ENCODE data around the gene HOXC12.
A peak's percentile ranks its signal among the peaks of the same experiment; 100 is the strongest.

Gene HOXC12

GRCh38 chr12:54003625-54004024, 48.9 kb downstream of the HOXC12 start:
- no peak for TF ChIP-seq CTCF (conservative IDR thresholded peaks at IDR 0.05; ENCODE audit: low read depth)
- H3K27ac ChIP-seq = no peak overlapping the region
- ChIA-PET POLR2A (ENCODE audit: low non-redundant PET) (no interaction called here), CTCF (interaction anchor here (0.6 to 1.7 kb wide), 5 partner anchors 19 to 1860 kb away, joined by 3 to 8 read pairs (median 5); partner anchors contain the start of gene HOXC10)
- no peak for DNase-seq (ENCODE audit: low spot score)

- POLR2A ChIA-PET (ENCODE audit: low non-redundant PET) = no interaction called here
- H3K27ac ChIP-seq = no peak overlapping the region
- CTCF ChIA-PET = interaction anchor here (0.6 to 1.7 kb wide), 6 partner anchors 20 to 1860 kb away, joined by 3 to 8 read pairs (median 4); partner anchors contain the start of gene HOXC10
- DNase-seq (ENCODE audit: low spot score) = no peak
- TF ChIP-seq CTCF (conservative IDR thresholded peaks at IDR 0.05; ENCODE audit: low read depth) = no peak
These were observed 49.5 kb downstream of the HOXC12 start for GRCh38 chr12:54004063-54004840.

GRCh38 chr12:54004841-54005530, 50.3 kb downstream of the HOXC12 start:
- no peak overlapping the region for H3K27ac ChIP-seq
- ChIA-PET CTCF (interaction anchor here (0.7 to 1.4 kb wide), 6 partner anchors 20 to 202 kb away, joined by 3 to 7 read pairs (median 4); partner anchors contain the start of gene HOXC10), POLR2A (ENCODE audit: low non-redundant PET) (no interaction called here)
- TF ChIP-seq CTCF (conservative IDR thresholded peaks at IDR 0.05; ENCODE audit: low read depth) = no peak
- DNase-seq (ENCODE audit: low spot score) = no peak

GRCh38 chr12:54005531-54005852, 50.8 kb downstream of the HOXC12 start:
- TF ChIP-seq CTCF (conservative IDR thresholded peaks at IDR 0.05; ENCODE audit: low read depth) = no peak
- no peak overlapping the region for H3K27ac ChIP-seq
- CTCF ChIA-PET = interaction anchor here (0.5 to 4.4 kb wide), 20 partner anchors 11 to 211 kb away, joined by 3 to 47 read pairs (median 4); partner anchors contain the start of genes HOXC10 and HOXC5
- no peak for DNase-seq (ENCODE audit: low spot score)
- POLR2A ChIA-PET (ENCODE audit: low non-redundant PET) = no interaction called here

GRCh38 chr12:54005853-54006558, 51.3 kb downstream of the HOXC12 start:
- no peak overlapping the region for H3K27ac ChIP-seq
- TF ChIP-seq CTCF (conservative IDR thresholded peaks at IDR 0.05; ENCODE audit: low read depth) = peak; percentile 85
- CTCF ChIA-PET = interaction anchor here (0.5 to 4.4 kb wide), 22 partner anchors 11 to 210 kb away, joined by 3 to 47 read pairs (median 4); partner anchors contain the start of genes HOXC10 and HOXC5
- DNase-seq (ENCODE audit: low spot score) = peak; percentile 81
- POLR2A ChIA-PET (ENCODE audit: low non-redundant PET) = interaction anchor here (1.2 kb wide), 1 partner anchor 186 kb away, joined by 9 read pairs; no protein-coding TSS in a partner anchor
